Measurements from ENCODE around the gene WDFY2. TPM values are rescaled to one million over a fixed set of nuclear protein-coding genes. Genes with fewer than 3 reads are reported as not detected.

Gene WDFY2
- 10 to 100 TPM; 25.7 to 31.9 TPM for total RNA-seq

GRCh38 chr13:51583875-51584730 lies at the start of gene WDFY2:
Gene WDFY2 (plus strand): TSS chr13:51584462. CDS start chr13:51584688, 226 bp downstream.
- no peaks in the 10 kb centered on the region for H3K27me3 ChIP-seq
- DNase-seq, result peak; percentile 100
- H3K4me3 ChIP-seq, result peak within 1 kb of the TSS; percentile 52 to 93
- WGBS, 2 donors, result 0 to 1% methylated on average over 4 to 79 of the region's 81 CpGs
- H3K4me1 ChIP-seq, result peaks cover 37% of the 10 kb centered on the region
- intact Hi-C loops (cut with DNase I), result loop anchor here (5.0 kb wide), 1 partner anchor 218 kb away; the partner anchor contains the start of gene DHRS12
- H3K9me3 ChIP-seq, result no peaks in the 10 kb centered on the region
- TF ChIP-seq POLR2A (IDR thresholded peaks at IDR 0.05), result peak; percentile 94 to 98 (median 97)
- peak in 4 of 7 experiments; percentile 33 to 66 (median 40) for TF ChIP-seq CTCF (IDR thresholded peaks at IDR 0.05)
- peak within 1 kb of the TSS; percentile 84 to 97 (median 91) for H3K27ac ChIP-seq
- ATAC-seq, result peak; percentile 93
- no peaks in the 10 kb centered on the region for H3K36me3 ChIP-seq (replicated peaks in 1 of 2; ENCODE audit: insufficient read depth in 1 of 2, low read depth in 2 of 2)

- H3K27me3 ChIP-seq, result no peaks in the 10 kb centered on the region
- peaks cover 15% of the 10 kb centered on the region for H3K4me1 ChIP-seq
- no peak for TF ChIP-seq POLR2A (IDR thresholded peaks at IDR 0.05)
- no peak for TF ChIP-seq CTCF (IDR thresholded peaks at IDR 0.05)
- no peak overlapping the region for H3K4me3 ChIP-seq
- DNase-seq (no peak), ATAC-seq (no peak)
- intact Hi-C loops (cut with DNase I), result no loop called here
- H3K27ac ChIP-seq, result no peak overlapping the region
- 82 to 86% methylated on average over 9 of the region's 9 CpGs for WGBS, 2 donors
- H3K36me3 ChIP-seq (replicated peaks in 1 of 2; ENCODE audit: insufficient read depth in 1 of 2, low read depth in 2 of 2), result no peaks in the 10 kb centered on the region
- no peaks in the 10 kb centered on the region for H3K9me3 ChIP-seq
Observed at GRCh38 chr13:51538591-51539179, 45.6 kb upstream of the WDFY2 start.

- Histone ChIP-seq H3K9me3 (no peaks in the 10 kb centered on the region), H3K27me3 (no peaks in the 10 kb centered on the region), H3K27ac (no peak overlapping the region), H3K4me1 (peaks cover 15% of the 10 kb centered on the region), H3K4me3 (no peak overlapping the region), H3K36me3 (replicated peaks in 1 of 2; ENCODE audit: insufficient read depth in 1 of 2, low read depth in 2 of 2) (no peaks in the 10 kb centered on the region)
- no peak for DNase-seq
- TF ChIP-seq CTCF (IDR thresholded peaks at IDR 0.05) (no peak), POLR2A (IDR thresholded peaks at IDR 0.05) (no peak)
- 84 to 87% methylated on average over 2 of the region's 2 CpGs for WGBS, 2 donors
- no peak for ATAC-seq
- intact Hi-C loops (cut with DNase I), result no loop called here
Observed at GRCh38 chr13:51539887-51540286, 44.4 kb upstream of the WDFY2 start.

- WGBS, 2 donors, result 48 to 52% methylated on average over 3 of the region's 3 CpGs
- no peaks in the 10 kb centered on the region for H3K9me3 ChIP-seq
- TF ChIP-seq POLR2A (IDR thresholded peaks at IDR 0.05) (no peak), CTCF (IDR thresholded peaks at IDR 0.05) (no peak)
- no peaks in the 10 kb centered on the region for H3K27me3 ChIP-seq
- ATAC-seq (no peak), DNase-seq (no peak)
- H3K36me3 ChIP-seq (replicated peaks in 1 of 2; ENCODE audit: insufficient read depth in 1 of 2, low read depth in 2 of 2), result no peaks in the 10 kb centered on the region
- H3K4me3 ChIP-seq, result no peak overlapping the region
- peaks cover 15% of the 10 kb centered on the region for H3K4me1 ChIP-seq
- no peak overlapping the region for H3K27ac ChIP-seq
- intact Hi-C loops (cut with DNase I), result no loop called here
Observed at GRCh38 chr13:51541037-51541436, 43.2 kb upstream of the WDFY2 start.

All from body of pancreas (tissue), 4 donors.